ENCODE measurements around the gene UBAP2L.
A peak's percentile ranks its signal among the peaks of the same experiment; 100 is the strongest.
"Not testable (repeated sequence)": the region's sequence is repeated elsewhere in the genome, so short reads cannot be mapped to it uniquely, and the experiment has no call there.

UBAP2L gene

DNA sequence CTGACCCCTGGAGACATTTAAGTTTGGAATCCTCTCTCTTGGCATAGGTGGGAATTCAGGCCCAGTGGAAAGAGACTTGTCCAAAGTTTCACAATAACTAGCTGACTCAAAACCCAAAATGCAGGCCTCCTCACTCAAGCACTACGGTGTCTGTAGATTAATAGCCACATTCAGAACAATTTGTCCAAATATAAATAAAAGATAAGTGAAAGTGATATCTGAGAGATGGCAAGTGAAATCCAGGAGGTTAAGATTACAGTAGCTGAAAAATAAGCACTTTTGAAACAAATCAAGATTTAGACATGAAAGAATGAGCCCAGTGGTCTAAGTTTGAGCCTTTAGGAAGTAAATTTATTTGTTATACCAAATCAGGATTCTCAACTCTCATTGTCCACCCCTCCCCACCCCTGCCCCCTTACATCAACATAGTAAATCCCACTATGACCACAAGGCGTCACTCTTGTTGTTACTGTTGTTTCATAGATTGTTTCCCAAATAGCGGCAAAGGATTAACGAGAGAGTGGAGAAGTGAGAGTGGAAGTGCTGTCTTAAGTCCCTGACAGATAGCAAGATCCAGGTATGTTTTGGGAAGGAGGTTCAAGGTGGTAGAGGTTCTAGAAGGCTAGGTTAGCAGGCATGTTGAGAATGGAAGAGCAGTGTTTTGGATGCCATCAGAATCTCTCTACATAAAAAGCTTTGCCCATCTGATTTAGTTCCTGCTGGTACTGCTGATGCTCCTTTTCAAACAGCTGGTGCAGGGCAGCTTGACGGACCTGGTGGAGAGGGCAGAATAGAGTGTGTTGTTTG lies 21.8 kb upstream of the UBAP2L start:
- no peak for DNase-seq

GRCh38 chr1:154199563-154199879 lies 21.2 kb upstream of the UBAP2L start:
- no peak for DNase-seq

DNA sequence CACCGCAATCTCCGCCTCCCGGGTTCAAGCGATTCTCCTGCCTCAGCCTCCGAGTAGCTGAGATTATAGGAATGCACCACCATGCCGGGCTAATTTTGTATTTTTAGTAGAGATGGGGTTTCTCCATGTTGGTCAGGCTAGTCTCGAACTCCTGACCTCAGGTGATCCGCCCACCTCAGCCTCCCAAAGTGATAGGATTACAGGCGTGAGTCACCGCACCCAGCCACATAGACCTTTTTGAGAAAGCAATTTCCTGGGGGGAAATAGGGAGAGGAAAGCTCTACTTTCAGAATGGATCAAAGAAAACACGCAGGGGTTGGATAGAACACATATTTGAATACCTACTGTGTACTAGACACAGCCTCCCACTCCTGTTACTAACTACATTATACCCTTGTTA lies 15.0 kb upstream of the UBAP2L start:
- not testable (repeated sequence) for DNase-seq

GRCh38 chr1:154206196-154206595 lies 14.6 kb upstream of the UBAP2L start, which contains the start of gene CFAP141:
CFAP141 (minus strand) TSS chr1:154206333; CDS start chr1:154206307, 26 bp downstream.
- no peak for DNase-seq

DNA sequence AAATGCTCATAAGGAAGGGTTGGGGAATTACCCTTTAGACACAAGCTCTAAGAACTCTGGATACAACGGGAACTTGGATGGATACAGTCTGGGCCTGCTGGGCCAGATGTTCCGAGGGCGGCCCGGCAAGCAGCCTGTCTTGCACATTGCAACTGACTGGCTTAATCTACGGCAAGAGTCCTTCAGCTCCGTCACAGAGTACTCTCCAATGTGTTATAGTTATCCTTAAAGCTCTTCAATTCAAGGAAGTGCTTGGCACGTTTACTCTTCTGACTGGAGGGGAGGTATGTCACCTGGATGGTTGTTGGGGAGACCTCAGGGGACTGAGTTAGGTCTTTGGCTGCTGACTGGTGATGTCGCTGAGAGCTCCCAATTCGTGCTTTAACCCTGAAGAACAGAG lies 13.5 kb upstream of the UBAP2L start:
- no peak for DNase-seq

GRCh38 chr1:154208677-154209388 lies 11.9 kb upstream of the UBAP2L start:
- no peak for DNase-seq

- no peak for DNase-seq
These were observed 8.7 kb upstream of the UBAP2L start for GRCh38 chr1:154212083-154212482.

DNA sequence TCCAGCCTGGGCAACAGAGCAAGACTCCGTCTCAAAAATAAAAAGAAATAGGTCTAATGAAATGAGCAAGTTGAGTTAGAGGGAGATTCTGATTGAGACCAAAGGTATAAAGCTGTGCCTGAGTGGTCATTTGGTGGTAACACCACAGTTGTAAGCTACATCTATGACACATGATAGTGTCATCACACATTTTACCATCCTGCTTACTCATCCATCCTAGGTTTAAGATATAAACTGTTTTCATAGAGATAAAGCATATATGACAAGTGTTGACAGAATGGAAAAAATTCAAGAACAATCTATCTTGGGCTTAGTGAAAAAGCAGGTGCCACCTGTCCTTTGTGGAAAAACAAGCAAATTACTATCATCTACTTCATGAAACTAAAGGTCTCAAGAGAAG lies 7.5 kb upstream of the UBAP2L start:
- DNase-seq = no peak

- no peak for DNase-seq
These were observed 2.2 kb upstream of the UBAP2L start for GRCh38 chr1:154218545-154218944.

DNA sequence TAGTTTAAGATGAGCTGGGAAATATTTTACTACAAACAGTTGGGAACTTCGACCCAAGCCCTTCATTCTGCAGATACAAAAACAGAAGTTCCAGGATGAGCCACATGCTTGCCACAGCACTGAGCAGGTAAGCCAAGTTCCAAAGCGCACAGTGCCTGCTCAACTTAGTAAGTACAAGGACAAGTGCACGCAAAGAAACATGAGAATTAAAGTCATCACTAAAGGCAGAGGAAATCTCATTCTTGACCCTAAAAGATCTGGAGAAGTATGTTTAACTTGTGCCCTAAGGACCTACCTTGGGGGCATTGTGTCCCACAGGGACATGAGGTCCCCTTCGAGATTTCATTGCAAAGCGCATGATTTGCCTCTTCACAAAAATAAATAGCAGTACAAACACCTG lies 1.2 kb upstream of the UBAP2L start:
- DNase-seq = no peak

DNA sequence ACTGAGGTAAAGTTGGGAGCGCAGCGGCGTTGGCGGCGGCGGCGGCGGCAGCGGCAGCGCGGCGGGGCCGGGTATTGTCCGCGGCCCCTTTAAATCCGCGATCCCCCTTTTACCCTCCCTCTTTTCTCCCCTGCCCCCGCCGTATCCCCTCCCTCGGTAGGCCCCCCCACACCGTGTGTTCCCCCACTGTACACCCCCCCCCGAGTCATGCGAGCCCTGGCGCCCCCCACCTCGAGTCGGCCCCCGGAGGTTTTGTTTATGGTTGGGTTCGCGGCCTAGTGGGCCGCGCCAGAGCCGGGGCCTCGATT lies 169 bp downstream of the UBAP2L start:
- no peak for DNase-seq

DNA sequence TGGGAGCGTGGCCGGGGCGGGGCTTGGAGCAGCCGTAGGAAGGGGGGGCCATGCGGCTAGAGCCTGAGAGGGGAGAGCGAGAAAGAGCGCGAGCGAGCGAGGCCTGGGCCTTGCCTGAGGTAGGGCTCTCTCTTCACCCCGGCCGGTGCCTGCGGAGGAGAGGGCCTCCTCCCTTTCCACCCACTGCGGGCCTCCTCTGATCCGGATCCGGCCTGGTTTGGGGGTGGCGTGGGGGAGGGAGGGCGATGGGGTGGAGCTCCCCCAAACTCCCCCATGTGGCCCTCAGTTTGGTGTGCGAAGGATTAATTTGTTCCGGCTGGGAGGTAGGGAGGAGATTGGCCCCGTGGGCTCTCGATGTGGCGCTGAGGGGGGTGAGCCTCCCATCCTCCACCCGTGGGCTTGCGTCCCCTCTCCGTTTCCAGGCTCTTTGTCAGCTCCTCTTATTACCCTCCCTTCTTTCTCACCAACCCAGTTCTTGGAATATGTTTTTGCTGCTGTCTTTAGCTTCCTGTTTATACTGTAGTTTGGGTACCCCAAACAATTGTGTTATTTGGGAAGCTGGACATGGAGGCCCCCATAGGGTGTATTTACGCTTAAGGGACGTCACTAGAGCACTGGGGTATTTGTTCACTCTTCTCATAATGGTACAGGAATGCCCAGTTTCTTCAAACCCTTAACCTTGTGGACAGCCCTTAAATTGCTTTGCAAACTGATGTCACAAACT lies 685 bp downstream of the UBAP2L start:
- peak; percentile 83 for DNase-seq

GRCh38 chr1:154222518-154222917 lies 1.8 kb downstream of the UBAP2L start:
- DNase-seq = no peak

- DNase-seq = no peak
These were observed 2.2 kb downstream of the UBAP2L start for GRCh38 chr1:154222918-154223317.

DNA sequence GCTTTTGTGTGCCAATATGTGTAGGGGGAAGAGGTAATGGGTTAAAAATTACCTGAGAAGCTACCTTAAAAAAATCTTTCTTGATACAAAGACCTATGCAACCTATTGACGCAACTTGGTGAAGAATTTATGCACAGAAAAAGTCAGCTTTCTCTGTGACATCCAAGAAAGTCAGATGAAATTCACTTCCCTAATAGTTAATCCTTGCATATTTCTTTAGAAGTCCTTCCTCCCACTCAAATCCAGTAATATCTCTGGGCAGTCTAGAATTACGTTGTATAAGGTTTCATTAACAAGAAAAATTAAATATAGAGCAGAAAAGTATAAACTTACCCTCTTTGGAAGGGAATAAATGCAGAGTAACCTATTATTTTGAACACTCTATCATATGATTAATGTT lies 2.9 kb downstream of the UBAP2L start:
- DNase-seq = no peak

DNA sequence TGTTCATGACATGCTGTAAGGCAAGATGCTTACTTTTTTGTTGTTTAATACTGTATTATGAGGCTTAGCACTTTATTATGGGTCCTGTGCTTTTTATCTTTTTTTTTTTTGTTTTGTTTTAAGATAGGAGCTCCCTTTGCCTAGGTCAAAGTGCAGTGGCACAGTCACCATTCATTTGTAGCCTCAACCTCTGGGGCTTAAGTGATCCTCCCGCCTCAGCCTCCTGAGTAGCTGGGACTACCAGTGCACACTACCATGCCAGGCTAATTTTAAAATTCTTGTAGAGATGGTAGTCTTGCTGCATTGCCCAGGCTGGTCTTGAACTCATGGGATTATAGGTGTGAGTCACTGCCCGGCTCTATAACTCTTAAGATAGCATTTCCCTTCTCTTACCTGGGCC lies 4.6 kb downstream of the UBAP2L start:
- DNase-seq = no peak

GRCh38 chr1:154231112-154231511 lies 10.4 kb downstream of the UBAP2L start:
- DNase-seq = not testable (repeated sequence)

DNA sequence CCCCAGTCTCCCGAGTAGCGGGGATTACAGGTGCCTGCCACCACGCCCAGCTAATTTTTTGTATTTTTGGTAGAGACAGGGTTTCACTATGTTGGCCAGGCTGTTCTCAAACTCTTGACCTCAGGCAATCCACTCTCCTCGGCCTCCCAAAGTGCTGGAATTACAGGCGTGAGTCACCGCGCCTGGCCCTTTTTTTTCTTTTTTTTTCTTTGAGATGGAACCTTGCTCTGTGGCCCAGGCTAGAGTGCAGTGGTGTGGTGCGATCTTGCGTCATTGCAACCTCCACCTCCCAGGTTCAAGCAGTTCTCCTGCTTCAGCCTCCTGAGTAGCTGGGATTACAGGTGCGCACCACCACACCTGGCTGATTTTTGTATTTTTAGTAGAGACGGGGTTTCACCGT lies 12.4 kb downstream of the UBAP2L start:
- DNase-seq = not testable (repeated sequence)

DNA sequence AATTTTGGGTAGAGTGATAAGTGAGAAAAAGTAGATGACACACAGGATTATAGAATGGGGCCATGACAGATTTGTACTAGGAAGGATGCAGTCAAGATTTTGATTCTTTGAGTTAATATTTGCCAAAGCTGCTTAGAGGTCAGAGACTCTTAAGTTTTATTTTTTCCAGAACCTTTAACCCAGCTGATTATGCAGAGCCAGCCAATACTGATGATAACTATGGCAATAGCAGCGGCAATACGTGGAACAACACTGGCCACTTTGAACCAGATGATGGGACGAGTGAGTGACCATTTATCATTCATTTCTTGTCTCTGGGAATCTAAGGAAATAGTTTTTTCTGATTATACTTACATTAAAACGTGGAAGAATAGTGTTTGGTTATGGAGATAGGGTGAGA lies 16.1 kb downstream of the UBAP2L start:
- no peak for DNase-seq

DNA sequence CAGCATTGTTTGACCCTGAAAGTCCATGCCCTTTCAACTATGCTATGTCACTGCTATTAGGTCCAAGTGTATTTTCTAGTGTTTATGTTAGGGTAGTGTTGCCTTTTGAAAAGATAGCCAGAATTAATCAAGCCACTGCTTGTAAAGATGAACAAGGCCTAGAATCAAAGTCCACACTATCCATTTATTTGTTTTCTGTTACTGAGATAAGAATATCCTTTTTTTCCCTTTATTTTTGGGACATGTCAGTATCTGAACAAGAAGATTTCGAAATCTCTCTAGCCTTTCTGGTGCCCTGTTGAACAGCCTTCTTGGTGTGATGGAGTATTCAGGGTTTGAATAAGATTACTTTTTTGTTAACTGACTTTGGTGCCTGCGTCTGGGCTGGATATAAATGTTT lies 16.7 kb downstream of the UBAP2L start:
- DNase-seq = no peak

- no peak for DNase-seq
These were observed 17.2 kb downstream of the UBAP2L start for GRCh38 chr1:154237880-154238506.

- no peak for DNase-seq
These were observed 18.7 kb downstream of the UBAP2L start for GRCh38 chr1:154239491-154239890.

DNA sequence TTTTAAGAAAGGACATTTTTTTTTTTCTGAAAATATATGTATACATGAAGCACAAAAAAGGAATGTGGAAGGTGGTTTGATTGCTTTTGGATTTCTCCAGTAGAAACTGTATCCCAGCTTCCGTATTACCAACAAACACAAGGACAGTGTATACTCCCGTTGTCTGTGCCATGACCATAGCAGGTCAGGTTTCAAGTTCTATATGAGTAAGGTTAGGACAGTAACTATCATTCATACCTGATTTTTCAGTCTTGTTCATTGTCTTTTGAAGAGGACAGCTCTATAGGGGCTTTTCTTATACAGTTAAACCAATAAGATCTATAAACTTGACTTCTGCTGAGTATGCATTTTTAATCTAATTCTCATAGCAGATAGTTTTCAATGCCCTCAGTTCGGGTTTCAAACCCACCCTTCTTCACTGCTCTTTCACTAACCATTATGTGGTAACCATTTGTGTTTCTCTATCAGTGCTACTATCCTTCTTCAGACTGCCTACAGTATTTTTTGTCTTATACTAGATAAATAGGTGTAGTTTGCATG lies 19.6 kb downstream of the UBAP2L start:
- DNase-seq = no peak

Measured in activated CD8-positive, alpha-beta memory T cell treated with anti-CD3 and anti-CD28 coated beads, Interleukin-2, amount 50 U/mL, for 48 hours (primary cell).